Measurements from ENCODE around the gene ZNF598.

GRCh38 chr16:2032285-2033056, 22.9 kb upstream of the ZNF598 start:
- TF ChIP-seq ZNF329 (CRISPR knock-in tag; IDR thresholded peaks at IDR 0.05; ENCODE audit: low read depth) (no peak), SYNCRIP (IDR thresholded peaks at IDR 0.05; ENCODE audit: insufficient read depth, low read depth, low read length) (no peak)

Measured in HepG2 (cell line).